ENCODE measurements around the gene DCHS1. TPM values are rescaled to one million over a fixed set of nuclear protein-coding genes. Genes with fewer than 3 reads are reported as not detected.

Gene DCHS1
- total and polyA plus RNA-seq, 9 of the 15 experiments (the other 6 are each of a cell fraction or from before 2014, with no cell fraction given), result 0.04 to 0.49 (median 0.14) TPM; not detected in 2

DNA sequence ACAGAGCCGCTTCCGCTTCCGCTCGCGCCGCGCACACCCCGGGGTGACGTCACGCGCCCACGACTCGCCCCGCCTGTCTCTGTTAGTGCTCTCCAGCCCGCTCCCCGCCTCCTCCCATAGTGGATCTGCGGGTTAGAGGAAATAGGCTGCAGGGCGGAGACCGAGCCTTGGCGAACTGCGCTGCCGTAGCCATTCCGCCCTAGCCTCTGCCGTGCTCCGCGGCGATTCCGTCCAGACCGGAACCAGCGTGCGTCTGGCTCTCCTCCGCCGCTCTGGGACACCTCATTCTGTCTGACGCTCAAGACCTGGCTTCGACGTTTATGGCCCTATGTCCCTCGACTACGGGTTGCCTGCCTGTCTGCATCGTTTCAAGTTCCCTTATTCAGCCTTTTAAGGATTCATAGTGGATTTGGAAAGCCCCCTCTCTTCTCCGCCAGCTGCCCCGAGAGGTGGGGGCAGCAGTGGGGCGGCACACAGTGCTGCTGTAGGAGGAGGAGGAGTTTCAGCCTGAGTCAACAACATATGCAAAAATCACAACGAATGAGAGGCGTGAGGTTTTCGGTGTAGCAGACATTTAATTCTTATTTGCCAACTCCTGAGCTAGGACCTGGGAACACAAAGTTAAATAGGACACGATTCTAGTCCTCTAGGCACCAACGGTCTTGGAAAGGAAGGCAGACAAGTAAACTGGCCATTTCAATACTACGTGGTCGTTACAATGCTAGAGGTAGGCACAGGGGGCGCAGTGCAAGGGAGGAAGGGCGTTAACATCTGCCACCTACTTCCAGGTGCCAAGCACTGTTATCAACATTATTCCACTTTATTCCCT, 43.2 kb downstream of the DCHS1 start, which contains the start of gene TAF10 (continued):
- TF ChIP-seq HDAC3 (IDR thresholded peaks at IDR 0.05; ENCODE audit: borderline replicate concordance, partially characterized antibody) (peak; percentile 71), PCBP2 (IDR thresholded peaks at IDR 0.05; ENCODE audit: low read depth, low read length, poor library complexity, severe bottlenecking) (no peak), HDAC8 (tag; IDR thresholded peaks at IDR 0.05) (no peak), ZNF197 (CRISPR knock-in tag; IDR thresholded peaks at IDR 0.05; ENCODE audit: low read depth) (no peak; the same call in 1 of the 2 replicates), FOXA3 (CRISPR knock-in tag; conservative IDR thresholded peaks at IDR 0.05 in 1 of 2, IDR thresholded peaks at IDR 0.05 in 1 of 2) (peak; percentile 69 to 94; a peak in 3 of 4 replicates), MAFK (IDR thresholded peaks at IDR 0.05; ENCODE audit: low read length) (no peak), EHMT2 (IDR thresholded peaks at IDR 0.05) (no peak), HNRNPK (IDR thresholded peaks at IDR 0.05; ENCODE audit: low read depth, low read length, poor library complexity, severe bottlenecking) (no peak), NBN (IDR thresholded peaks at IDR 0.05; ENCODE audit: low read depth) (peak; percentile 80), ZBTB7A (IDR thresholded peaks at IDR 0.05; ENCODE audit: borderline replicate concordance, control insufficient read depth, low read depth, low read length) (no peak; the same call in 1 of the 2 replicates), JUN (IDR thresholded peaks at IDR 0.05; ENCODE audit: borderline replicate concordance, low read depth, low read length) (peak; percentile 77), JUN (CRISPR knock-in tag; IDR thresholded peaks at IDR 0.05; ENCODE audit: borderline replicate concordance) (peak; percentile 83; the same call in 1 of the 2 replicates), HDAC2 (IDR thresholded peaks at IDR 0.05) (peak; percentile 46; the same call in 1 of the 2 replicates), SREBF2 (CRISPR knock-in tag; IDR thresholded peaks at IDR 0.05) (no peak), MBD1 (CRISPR knock-in tag; IDR thresholded peaks at IDR 0.05) (no peak), ZNF316 (IDR thresholded peaks at IDR 0.05) (peak; percentile 22; the same call in 1 of the 2 replicates), GATAD2B (IDR thresholded peaks at IDR 0.05; ENCODE audit: borderline replicate concordance) (no peak), ARNT (IDR thresholded peaks at IDR 0.05) (no peak)

Measured in K562 (cell line).